ENCODE measurements around the gene TNIK. TPM values are rescaled to one million over a fixed set of nuclear protein-coding genes. Genes with fewer than 3 reads are reported as not detected.

The TNIK gene
- total and polyA plus RNA-seq, 4 donors = 3.7 to 9.8 (median 5.2) TPM

GRCh38 chr3:171178714-171179113 is 281.5 kb downstream of the TNIK start:
- Histone ChIP-seq H3K27me3 (ENCODE audit: control insufficient read depth in 4 of 4, insufficient read depth in 4 of 4, low read length in 3 of 4) (no peaks in the 10 kb centered on the region), H3K36me3 (ENCODE audit: control insufficient read depth in 4 of 4, insufficient read depth in 3 of 4, low read depth in 1 of 4, low read length in 3 of 4) (peaks cover 0 to 2% (median 0%) of the 10 kb centered on the region in 4 donors), H3K9me3 (ENCODE audit: control insufficient read depth in 4 of 4, low read length in 3 of 4) (no peaks in the 10 kb centered on the region), H3K27ac (ENCODE audit: low read depth in 1 of 2, low read length in 2 of 2) (no peak overlapping the region), H3K9ac (ENCODE audit: low read depth in 1 of 2, low read length in 2 of 2) (no peak overlapping the region), H3K4me3 (ENCODE audit: low read depth in 1 of 3, low read length in 3 of 3) (no peak overlapping the region), H3K4me1 (ENCODE audit: control insufficient read depth in 4 of 4, insufficient read depth in 4 of 4, low read length in 3 of 4) (peaks cover 0 to 4% (median 0%) of the 10 kb centered on the region in 4 donors)
- DNase-seq (ENCODE audit: low spot score) = no peak
- TF ChIP-seq HNF4A (conservative IDR thresholded peaks at IDR 0.05) (no peak), GABPA (IDR thresholded peaks at IDR 0.05 in 1 of 2, conservative IDR thresholded peaks at IDR 0.05 in 1 of 2) (no peak), MAX (IDR thresholded peaks at IDR 0.05) (no peak), JUND (IDR thresholded peaks at IDR 0.05) (no peak), FOXA2 (IDR thresholded peaks at IDR 0.05) (no peak), YY1 (IDR thresholded peaks at IDR 0.05) (no peak), FOXA1 (IDR thresholded peaks at IDR 0.05) (no peak), RAD21 (IDR thresholded peaks at IDR 0.05) (no peak), ATF3 (IDR thresholded peaks at IDR 0.05) (no peak), SP1 (IDR thresholded peaks at IDR 0.05) (no peak), EGR1 (IDR thresholded peaks at IDR 0.05; ENCODE audit: low read depth in 2 of 2) (no peak), NR2F2 (IDR thresholded peaks at IDR 0.05) (no peak), TAF1 (conservative IDR thresholded peaks at IDR 0.05) (no peak), HNF4G (IDR thresholded peaks at IDR 0.05) (no peak), RXRA (IDR thresholded peaks at IDR 0.05) (no peak)
- TF ChIP-seq, protein P1, sequence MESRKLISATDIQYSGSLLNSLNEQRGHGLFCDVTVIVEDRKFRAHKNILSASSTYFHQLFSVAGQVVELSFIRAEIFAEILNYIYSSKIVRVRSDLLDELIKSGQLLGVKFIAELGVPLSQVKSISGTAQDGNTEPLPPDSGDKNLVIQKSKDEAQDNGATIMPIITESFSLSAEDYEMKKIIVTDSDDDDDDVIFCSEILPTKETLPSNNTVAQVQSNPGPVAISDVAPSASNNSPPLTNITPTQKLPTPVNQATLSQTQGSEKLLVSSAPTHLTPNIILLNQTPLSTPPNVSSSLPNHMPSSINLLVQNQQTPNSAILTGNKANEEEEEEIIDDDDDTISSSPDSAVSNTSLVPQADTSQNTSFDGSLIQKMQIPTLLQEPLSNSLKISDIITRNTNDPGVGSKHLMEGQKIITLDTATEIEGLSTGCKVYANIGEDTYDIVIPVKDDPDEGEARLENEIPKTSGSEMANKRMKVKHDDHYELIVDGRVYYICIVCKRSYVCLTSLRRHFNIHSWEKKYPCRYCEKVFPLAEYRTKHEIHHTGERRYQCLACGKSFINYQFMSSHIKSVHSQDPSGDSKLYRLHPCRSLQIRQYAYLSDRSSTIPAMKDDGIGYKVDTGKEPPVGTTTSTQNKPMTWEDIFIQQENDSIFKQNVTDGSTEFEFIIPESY (IDR thresholded peaks at IDR 0.05) = no peak
- TF ChIP-seq, protein P2, sequence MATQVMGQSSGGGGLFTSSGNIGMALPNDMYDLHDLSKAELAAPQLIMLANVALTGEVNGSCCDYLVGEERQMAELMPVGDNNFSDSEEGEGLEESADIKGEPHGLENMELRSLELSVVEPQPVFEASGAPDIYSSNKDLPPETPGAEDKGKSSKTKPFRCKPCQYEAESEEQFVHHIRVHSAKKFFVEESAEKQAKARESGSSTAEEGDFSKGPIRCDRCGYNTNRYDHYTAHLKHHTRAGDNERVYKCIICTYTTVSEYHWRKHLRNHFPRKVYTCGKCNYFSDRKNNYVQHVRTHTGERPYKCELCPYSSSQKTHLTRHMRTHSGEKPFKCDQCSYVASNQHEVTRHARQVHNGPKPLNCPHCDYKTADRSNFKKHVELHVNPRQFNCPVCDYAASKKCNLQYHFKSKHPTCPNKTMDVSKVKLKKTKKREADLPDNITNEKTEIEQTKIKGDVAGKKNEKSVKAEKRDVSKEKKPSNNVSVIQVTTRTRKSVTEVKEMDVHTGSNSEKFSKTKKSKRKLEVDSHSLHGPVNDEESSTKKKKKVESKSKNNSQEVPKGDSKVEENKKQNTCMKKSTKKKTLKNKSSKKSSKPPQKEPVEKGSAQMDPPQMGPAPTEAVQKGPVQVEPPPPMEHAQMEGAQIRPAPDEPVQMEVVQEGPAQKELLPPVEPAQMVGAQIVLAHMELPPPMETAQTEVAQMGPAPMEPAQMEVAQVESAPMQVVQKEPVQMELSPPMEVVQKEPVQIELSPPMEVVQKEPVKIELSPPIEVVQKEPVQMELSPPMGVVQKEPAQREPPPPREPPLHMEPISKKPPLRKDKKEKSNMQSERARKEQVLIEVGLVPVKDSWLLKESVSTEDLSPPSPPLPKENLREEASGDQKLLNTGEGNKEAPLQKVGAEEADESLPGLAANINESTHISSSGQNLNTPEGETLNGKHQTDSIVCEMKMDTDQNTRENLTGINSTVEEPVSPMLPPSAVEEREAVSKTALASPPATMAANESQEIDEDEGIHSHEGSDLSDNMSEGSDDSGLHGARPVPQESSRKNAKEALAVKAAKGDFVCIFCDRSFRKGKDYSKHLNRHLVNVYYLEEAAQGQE (IDR thresholded peaks at IDR 0.05) = no peak
- TF ChIP-seq, protein P3, sequence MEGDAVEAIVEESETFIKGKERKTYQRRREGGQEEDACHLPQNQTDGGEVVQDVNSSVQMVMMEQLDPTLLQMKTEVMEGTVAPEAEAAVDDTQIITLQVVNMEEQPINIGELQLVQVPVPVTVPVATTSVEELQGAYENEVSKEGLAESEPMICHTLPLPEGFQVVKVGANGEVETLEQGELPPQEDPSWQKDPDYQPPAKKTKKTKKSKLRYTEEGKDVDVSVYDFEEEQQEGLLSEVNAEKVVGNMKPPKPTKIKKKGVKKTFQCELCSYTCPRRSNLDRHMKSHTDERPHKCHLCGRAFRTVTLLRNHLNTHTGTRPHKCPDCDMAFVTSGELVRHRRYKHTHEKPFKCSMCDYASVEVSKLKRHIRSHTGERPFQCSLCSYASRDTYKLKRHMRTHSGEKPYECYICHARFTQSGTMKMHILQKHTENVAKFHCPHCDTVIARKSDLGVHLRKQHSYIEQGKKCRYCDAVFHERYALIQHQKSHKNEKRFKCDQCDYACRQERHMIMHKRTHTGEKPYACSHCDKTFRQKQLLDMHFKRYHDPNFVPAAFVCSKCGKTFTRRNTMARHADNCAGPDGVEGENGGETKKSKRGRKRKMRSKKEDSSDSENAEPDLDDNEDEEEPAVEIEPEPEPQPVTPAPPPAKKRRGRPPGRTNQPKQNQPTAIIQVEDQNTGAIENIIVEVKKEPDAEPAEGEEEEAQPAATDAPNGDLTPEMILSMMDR (IDR thresholded peaks at IDR 0.05; ENCODE audit: low read depth, low read length, missing input control) = no peak
